Measurements from ENCODE around the gene CYB561.

DNA sequence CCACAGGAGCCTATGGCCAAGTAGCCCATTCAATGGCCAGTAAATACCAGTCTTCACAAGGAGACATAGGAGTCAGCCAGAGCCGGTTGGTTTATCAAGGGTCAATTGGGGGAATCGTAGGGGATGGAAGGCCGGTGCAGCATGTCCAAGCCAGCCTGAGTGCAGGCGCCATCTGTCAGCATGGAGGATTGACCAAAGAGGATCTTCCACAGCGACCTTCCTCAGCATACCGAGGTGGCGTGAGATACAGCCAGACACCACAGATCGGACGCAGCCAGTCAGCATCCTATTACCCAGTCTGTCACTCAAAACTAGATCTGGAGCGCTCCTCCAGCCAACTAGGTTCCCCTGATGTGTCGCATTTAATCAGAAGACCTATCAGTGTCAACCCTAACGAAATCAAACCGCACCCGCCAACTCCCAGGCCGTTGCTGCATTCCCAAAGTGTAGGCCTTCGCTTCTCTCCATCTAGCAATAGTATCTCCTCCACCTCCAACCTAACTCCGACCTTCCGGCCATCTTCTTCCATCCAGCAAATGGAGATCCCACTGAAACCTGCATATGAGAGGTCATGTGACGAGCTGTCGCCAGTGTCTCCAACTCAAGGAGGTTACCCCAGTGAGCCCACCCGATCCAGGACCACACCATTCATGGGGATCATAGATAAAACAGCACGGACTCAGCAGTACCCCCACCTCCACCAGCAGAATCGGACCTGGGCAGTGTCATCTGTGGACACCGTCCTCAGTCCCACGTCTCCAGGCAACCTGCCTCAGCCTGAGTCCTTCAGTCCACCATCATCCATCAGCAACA lies 25.0 kb downstream of the CYB561 start:
- no peak for TF ChIP-seq POLR2A (IDR thresholded peaks at IDR 0.05; ENCODE audit: low read depth, low read length)
- TF ChIP-seq POLR2AphosphoS5 (IDR thresholded peaks at IDR 0.05; ENCODE audit: low read depth, low read length): no peak
- no peak for TF ChIP-seq TAF1 (IDR thresholded peaks at IDR 0.05; ENCODE audit: low read depth, low read length)
- TF ChIP-seq SPI1 (IDR thresholded peaks at IDR 0.05; ENCODE audit: low read depth, low read length): no peak
- TF ChIP-seq POU2F2 (IDR thresholded peaks at IDR 0.05; ENCODE audit: low read depth, low read length): no peak
- no peak for TF ChIP-seq PAX5 (IDR thresholded peaks at IDR 0.05; ENCODE audit: insufficient read depth, low read length, severe bottlenecking)
